A673 (cell line): ENCODE measurements around the gene TSPAN11. TPM values are rescaled to one million over a fixed set of nuclear protein-coding genes. Genes with fewer than 3 reads are reported as not detected.

ENCODE experiments used
- BruUV-seq: library from RNA; stranded (reverse); fragments of 400-500 nt; replicated peaks from 2 replicates; lab custom pipeline; 2021; lab: Mats Ljungman, UMichigan
- CTCF ChIA-PET: fragments of 300-600 bp; sonication (Branson Sonifier 250); formaldehyde crosslinking; loops from one replicate; lab custom pipeline; 2022; ENCODE audit warnings: antibody characterized with exemption; lab: Charles Lee
- POLR2A ChIA-PET: fragments of 300-600 bp; sonication (Branson Sonifier 250); formaldehyde crosslinking; loops from one replicate; lab custom pipeline; 2022; ENCODE audit warnings: antibody characterized with exemption; ENCODE audit not compliant: low non-redundant PET; lab: Charles Lee
- DNase-seq: peaks from one replicate; pipeline ENCODE4 v3.0.0-alpha.2; 2015; ENCODE audit warnings: low spot score
- H3K27ac ChIP-seq: fragments of 200-600 bp; sonication (generic); 2 replicates; pipeline ENCODE4 v1.5.1; 2016; ENCODE audit warnings: mixed run types, low read depth, mild to moderate bottlenecking, mixed read lengths, antibody characterized with exemption, low read length; ENCODE audit not compliant: poor library complexity, severe bottlenecking
- H3K27me3 ChIP-seq: fragments of 200-600 bp; sonication (generic); replicated peaks from 2 replicates; pipeline ENCODE4 v1.6.1; 2017; ENCODE audit warnings: mixed run types, low read depth, mild to moderate bottlenecking, mixed read lengths, antibody characterized with exemption, low read length; ENCODE audit not compliant: insufficient read depth, poor library complexity
- H3K36me3 ChIP-seq: fragments of 200-600 bp; sonication (generic); 2 replicates; pipeline ENCODE4 v1.6.1; 2016; ENCODE audit warnings: mixed run types, mild to moderate bottlenecking, mixed read lengths, antibody characterized with exemption, low read length; ENCODE audit not compliant: insufficient read depth, poor library complexity, severe bottlenecking
- H3K4me1 ChIP-seq: fragments of 200-600 bp; sonication (generic); 2 replicates; pipeline ENCODE4 v1.6.1; 2017; ENCODE audit warnings: mixed run types, mild to moderate bottlenecking, mixed read lengths, antibody characterized with exemption, low read length; ENCODE audit not compliant: insufficient read depth, poor library complexity, severe bottlenecking
- H3K4me3 ChIP-seq: fragments of 200-600 bp; sonication (generic); 2 replicates; pipeline ENCODE4 v1.5.1; 2016; ENCODE audit warnings: low read depth, mixed run types, mild to moderate bottlenecking, mixed read lengths, low read length; ENCODE audit not compliant: poor library complexity, severe bottlenecking
- H3K9me3 ChIP-seq: fragments of 200-600 bp; sonication (generic); 2 replicates; pipeline ENCODE4 v1.6.1; 2016; ENCODE audit warnings: mixed run types, low read depth, mild to moderate bottlenecking, mixed read lengths, antibody characterized with exemption, low read length; ENCODE audit not compliant: poor library complexity, severe bottlenecking
- CTCF ChIP-seq: fragments of 300-800, 200-600 bp; sonication (generic); conservative IDR thresholded peaks from 2 replicates; pipeline ENCODE4 v1.5.1; 2017; ENCODE audit warnings: low read depth, mild to moderate bottlenecking, antibody characterized with exemption, low read length, moderate library complexity, mixed read lengths
- EZH2 ChIP-seq: fragments of 200-600 bp; sonication (generic); IDR thresholded peaks from 2 replicates; pipeline ENCODE4 v1.6.1; 2017; ENCODE audit warnings: borderline replicate concordance, low read depth, mild to moderate bottlenecking, mixed read lengths, antibody characterized with exemption, low read length; ENCODE audit not compliant: poor library complexity, severe bottlenecking
- intact Hi-C: fragments of 100-400 bp; cut with micrococcal nuclease; formaldehyde crosslinking; loops from one replicate; pipeline ENCODE4 v1.10.0; 2022; ENCODE audit not compliant: unreplicated experiment
- total RNA-seq: library from RNA; stranded (reverse); gene quantifications from 2 replicates; pipeline ENCODE4 v1.2.3, GENCODE V29; 2021

The TSPAN11 gene
- total RNA-seq, 1 experiment from 2014 or later = 20.9 TPM

DNA sequence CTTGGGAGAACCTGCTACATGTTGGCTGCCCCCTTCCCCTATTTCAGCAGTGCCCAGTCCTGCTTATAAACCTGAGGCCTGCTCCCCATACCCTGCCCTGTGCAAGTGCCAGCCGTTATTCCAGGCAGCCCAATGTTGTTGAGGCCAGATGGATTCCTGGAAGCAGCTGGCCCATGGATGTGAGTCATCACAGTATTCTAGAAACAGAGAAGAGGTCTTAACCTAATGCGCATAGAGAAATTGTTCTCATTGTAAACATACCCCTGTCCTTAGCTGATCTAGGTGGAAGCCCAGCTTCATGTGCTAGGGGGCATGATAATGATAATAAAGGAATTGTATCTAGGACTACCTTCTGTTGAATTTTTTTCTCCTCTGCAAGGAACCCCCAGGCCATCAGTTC lies 69.7 kb downstream of the TSPAN11 start:
- POLR2A ChIA-PET = no interaction called here
- intact Hi-C loops = no loop called here
- Histone ChIP-seq H3K9me3 (no peaks in the 10 kb centered on the region), H3K4me3 (no peak overlapping the region), H3K27ac (no peak overlapping the region), H3K36me3 (no peaks in the 10 kb centered on the region), H3K4me1 (no peaks in the 10 kb centered on the region), H3K27me3 (no peaks in the 10 kb centered on the region)
- no peak for DNase-seq
- TF ChIP-seq CTCF = no peak
- no peak for TF ChIP-seq EZH2
- no TSS peak for BruUV-seq
- CTCF ChIA-PET = no interaction called here

DNA sequence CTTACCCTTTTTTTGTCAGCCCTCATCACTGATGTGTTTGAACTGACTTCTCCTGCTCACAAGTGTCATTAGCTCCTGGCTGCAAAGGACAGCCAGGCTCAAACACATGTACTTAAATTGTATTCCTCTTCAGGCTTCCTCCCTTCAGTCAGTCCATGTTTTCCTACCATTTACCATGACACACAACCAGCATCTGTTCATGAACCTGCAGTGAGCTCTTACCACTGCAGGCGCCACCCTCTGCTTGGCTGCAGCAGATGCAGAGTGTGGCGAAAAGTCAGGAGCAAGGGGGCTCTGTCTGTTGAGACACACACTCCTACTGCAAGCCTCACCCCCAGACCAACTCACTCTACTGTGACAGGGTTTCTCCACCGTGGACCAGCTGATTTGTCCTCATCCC lies 70.2 kb downstream of the TSPAN11 start:
- H3K27me3 ChIP-seq = no peaks in the 10 kb centered on the region
- H3K36me3 ChIP-seq = no peaks in the 10 kb centered on the region
- ChIA-PET CTCF (no interaction called here), POLR2A (no interaction called here)
- intact Hi-C loops = no loop called here
- DNase-seq = no peak
- H3K4me3 ChIP-seq = no peak overlapping the region
- H3K27ac ChIP-seq = no peak overlapping the region
- BruUV-seq = no TSS peak
- TF ChIP-seq EZH2 (no peak), CTCF (no peak)
- H3K4me1 ChIP-seq = no peaks in the 10 kb centered on the region
- H3K9me3 ChIP-seq = no peaks in the 10 kb centered on the region

- H3K4me1 ChIP-seq = no peaks in the 10 kb centered on the region
- ChIA-PET CTCF (no interaction called here), POLR2A (no interaction called here)
- no peak for DNase-seq
- no peak overlapping the region for H3K4me3 ChIP-seq
- H3K36me3 ChIP-seq = no peaks in the 10 kb centered on the region
- intact Hi-C loops = no loop called here
- no peak overlapping the region for H3K27ac ChIP-seq
- H3K9me3 ChIP-seq = no peaks in the 10 kb centered on the region
- BruUV-seq = no TSS peak
- TF ChIP-seq EZH2 = no peak
- TF ChIP-seq CTCF = no peak
- no peaks in the 10 kb centered on the region for H3K27me3 ChIP-seq
Measured at GRCh38 chr12:30997685-30998440, 71.3 kb downstream of the TSPAN11 start.
